Activated naive CD4-positive, alpha-beta T cell treated with anti-CD3 and anti-CD28 coated beads, Interleukin-2, amount 50 U/mL, for 16 hours (primary cell): ENCODE measurements around the gene MX2.
"Not testable (repeated sequence)": the region's sequence is repeated elsewhere in the genome, so short reads cannot be mapped to it uniquely, and the experiment has no call there.

Experiments
- DNase-seq: peaks from one replicate; pipeline ENCODE4 v3.0.0-alpha.2; 2020

The MX2 gene

GRCh38 chr21:41338455-41338854, 23.4 kb upstream of the MX2 start:
- no peak for DNase-seq

GRCh38 chr21:41342035-41342434, 19.8 kb upstream of the MX2 start:
- DNase-seq, result no peak

GRCh38 chr21:41344146-41344545, 17.7 kb upstream of the MX2 start:
- no peak for DNase-seq

GRCh38 chr21:41345356-41345755, 16.5 kb upstream of the MX2 start:
- DNase-seq, result no peak

GRCh38 chr21:41345934-41346685, 15.7 kb upstream of the MX2 start:
- no peak for DNase-seq

GRCh38 chr21:41346758-41347157, 15.1 kb upstream of the MX2 start:
- DNase-seq, result no peak

GRCh38 chr21:41348434-41348833, 13.4 kb upstream of the MX2 start:
- DNase-seq, result no peak

- no peak for DNase-seq
Measured at GRCh38 chr21:41349126-41349525, 12.7 kb upstream of the MX2 start.

- DNase-seq, result no peak
Measured at GRCh38 chr21:41349619-41350390, 12.0 kb upstream of the MX2 start.

GRCh38 chr21:41350436-41351155, 11.2 kb upstream of the MX2 start:
- no peak for DNase-seq

- no peak for DNase-seq
Measured at GRCh38 chr21:41357546-41357945, 4.3 kb upstream of the MX2 start.

- DNase-seq, result no peak
Measured at GRCh38 chr21:41358193-41359166, 3.3 kb upstream of the MX2 start.

GRCh38 chr21:41359286-41359685, 2.5 kb upstream of the MX2 start:
- DNase-seq, result no peak

- DNase-seq, result not testable (repeated sequence)
Measured at GRCh38 chr21:41359754-41360071, 2.1 kb upstream of the MX2 start.

GRCh38 chr21:41360072-41360821, 1.6 kb upstream of the MX2 start:
- DNase-seq, result no peak

- no peak for DNase-seq
Measured at GRCh38 chr21:41361053-41361785, 608 bp upstream of the MX2 start.

GRCh38 chr21:41362605-41363369, 960 bp downstream of the MX2 start:
- DNase-seq, result no peak

GRCh38 chr21:41363370-41364270, 1.8 kb downstream of the MX2 start:
- no peak for DNase-seq

- no peak for DNase-seq
Measured at GRCh38 chr21:41364308-41364707, 2.5 kb downstream of the MX2 start.
